Measurements from ENCODE around the gene NR1H4.
"Not testable (repeated sequence)": the region's sequence is repeated elsewhere in the genome, so short reads cannot be mapped to it uniquely, and the experiment has no call there.

The NR1H4 gene

GRCh38 chr12:100473716-100474150, at the start of gene NR1H4:
TSS of gene NR1H4 (plus strand) at chr12:100473866. CDS start at chr12:100493324, 19,458 bp downstream.
- no peak for DNase-seq

GRCh38 chr12:100426145-100426544, 47.5 kb upstream of the NR1H4 start:
- DNase-seq = no peak

GRCh38 chr12:100427078-100427477, 46.6 kb upstream of the NR1H4 start:
- DNase-seq = no peak

GRCh38 chr12:100430251-100430650, 43.4 kb upstream of the NR1H4 start:
- not testable (repeated sequence) for DNase-seq

- DNase-seq = no peak
Measured at GRCh38 chr12:100433701-100434100, 40.0 kb upstream of the NR1H4 start.

DNA sequence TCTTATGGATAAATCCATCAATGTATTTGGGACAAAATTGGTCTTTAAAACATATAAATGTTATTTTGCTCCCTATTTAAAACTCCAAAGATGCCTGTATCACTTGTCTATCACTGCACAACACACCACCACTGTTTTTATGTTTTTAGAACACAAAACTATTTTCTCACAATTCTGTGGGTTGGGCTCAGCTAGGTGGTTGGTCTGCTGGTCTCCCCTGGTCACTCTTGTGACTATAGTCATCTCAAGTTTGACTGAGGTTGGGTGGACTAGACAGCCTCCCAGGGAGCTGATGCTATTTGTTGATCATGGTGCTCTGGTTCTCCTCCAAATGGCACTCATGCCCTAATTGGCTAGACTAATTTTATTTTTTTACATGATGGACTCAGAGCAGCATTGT, 39.5 kb upstream of the NR1H4 start:
- DNase-seq = no peak

GRCh38 chr12:100435957-100436356, 37.7 kb upstream of the NR1H4 start:
- DNase-seq = no peak

DNA sequence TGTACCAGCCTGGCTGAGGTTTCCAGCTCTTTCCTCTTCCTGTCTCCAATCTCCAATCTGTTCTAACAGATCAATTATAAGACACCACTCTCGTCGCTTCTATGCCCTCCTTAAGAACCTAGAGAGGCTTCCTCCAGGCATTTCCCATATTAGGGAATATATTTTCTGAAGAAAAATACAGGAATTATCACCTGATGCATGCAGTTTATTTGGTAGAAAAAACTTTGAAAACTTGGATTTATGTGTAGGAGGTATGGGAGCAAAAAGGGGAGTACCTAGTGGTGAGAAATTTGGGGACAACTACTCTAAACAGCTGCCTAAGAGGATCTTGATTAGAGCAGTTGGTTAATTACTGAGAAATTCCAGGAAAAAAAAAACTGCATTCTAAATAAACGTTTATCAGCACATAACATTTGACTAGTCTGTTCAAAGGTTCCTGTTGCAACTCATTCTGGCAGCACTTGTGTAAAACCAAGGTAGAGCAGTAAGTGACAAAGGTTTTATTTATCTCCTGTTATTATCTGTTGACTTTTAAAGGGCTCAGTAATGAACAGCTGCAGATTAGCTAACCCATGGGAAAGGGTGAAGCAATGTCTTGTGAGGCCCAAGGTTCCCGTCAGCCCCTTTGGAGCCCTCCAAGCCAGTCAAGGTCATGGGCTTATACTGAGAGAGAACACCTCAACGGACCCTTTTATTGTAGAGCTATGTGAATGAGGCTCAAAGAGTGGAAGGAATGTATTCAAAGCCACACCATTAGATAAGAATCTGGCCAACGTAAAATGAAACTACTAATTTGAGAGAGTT, 36.4 kb upstream of the NR1H4 start:
- DNase-seq = no peak

DNA sequence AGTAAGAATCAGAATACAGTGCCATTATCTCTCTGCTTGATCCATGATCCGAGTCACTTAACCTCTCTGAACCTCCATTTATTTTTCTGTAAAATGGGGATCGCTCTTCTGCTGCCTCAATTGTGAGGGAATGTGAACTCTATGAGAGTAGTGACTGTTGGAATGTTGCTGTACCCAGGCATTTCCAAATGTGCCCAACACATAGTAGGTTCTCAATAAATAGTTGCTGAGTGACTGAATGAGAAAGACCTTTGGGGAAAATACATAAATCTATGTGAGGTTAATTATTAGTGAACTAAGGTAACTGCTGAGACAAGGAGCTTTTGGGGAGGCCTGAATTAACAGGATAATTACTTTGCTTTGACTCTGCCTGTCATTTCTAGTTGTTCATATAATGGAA, 33.9 kb upstream of the NR1H4 start:
- no peak for DNase-seq

- DNase-seq = no peak
Measured at GRCh38 chr12:100442403-100442802, 31.3 kb upstream of the NR1H4 start.

- DNase-seq = no peak
Measured at GRCh38 chr12:100443434-100443833, 30.2 kb upstream of the NR1H4 start.

- no peak for DNase-seq
Measured at GRCh38 chr12:100445081-100445481, 28.6 kb upstream of the NR1H4 start.

DNA sequence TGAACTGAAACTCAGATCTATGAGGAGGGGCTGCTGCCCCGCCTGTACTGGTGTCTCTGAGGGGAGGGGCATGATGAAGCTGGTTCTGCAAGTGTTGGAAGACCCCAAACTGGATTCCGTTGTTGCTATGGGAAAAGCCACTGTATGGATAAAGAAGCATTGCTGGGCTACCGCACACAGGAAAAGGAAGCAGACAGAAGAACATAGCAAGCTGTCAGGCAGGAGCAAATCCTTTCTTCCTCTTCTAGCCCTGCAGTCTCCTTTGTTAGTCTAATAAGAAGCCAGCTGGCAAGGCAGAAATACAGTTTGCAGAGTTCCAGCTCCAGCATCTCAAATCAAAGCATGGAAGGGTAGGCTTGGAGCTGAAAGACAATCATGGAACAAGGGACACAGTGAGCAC, 26.3 kb upstream of the NR1H4 start:
- DNase-seq = no peak

DNA sequence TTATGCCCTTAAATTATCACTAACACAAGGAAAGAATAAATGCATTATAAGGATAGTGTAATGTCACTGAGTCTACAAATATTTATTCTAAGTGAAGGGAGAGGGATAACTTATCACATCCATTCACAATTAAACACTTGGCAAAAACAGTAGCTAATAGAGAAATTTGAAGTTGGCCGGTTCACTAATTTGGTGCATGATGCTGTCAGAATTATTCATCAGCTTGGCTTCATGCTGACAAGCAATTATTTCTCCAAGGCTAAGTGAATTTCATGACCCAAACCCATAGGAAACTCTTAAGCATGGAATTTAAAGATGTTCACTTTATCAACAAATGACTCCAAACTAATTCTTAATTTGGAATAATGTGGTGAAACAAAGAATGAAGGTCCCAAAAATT, 25.0 kb upstream of the NR1H4 start:
- DNase-seq = no peak

GRCh38 chr12:100450735-100451134, 22.9 kb upstream of the NR1H4 start:
- no peak for DNase-seq

GRCh38 chr12:100453951-100454350, 19.7 kb upstream of the NR1H4 start:
- DNase-seq = no peak

- DNase-seq = no peak
Measured at GRCh38 chr12:100455896-100456295, 17.8 kb upstream of the NR1H4 start.

DNA sequence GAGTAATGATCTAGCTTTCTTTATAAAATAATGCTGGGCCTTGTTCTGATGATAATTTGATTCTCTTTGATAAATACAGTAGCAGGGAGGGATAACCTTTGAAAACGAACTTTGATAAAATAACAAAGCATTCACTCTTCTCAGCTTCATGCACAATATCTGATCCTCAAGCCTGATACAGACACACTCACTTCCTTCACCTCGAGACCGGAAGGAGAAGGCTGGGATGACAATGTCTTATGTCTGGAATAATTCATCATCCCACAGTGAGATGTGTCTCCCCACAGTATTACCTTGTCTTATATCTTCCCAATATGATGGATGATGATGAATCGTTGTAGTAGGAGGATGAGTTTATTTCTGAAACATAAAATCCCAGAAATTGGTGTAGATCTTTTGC, 15.5 kb upstream of the NR1H4 start:
- no peak for DNase-seq

- DNase-seq = no peak
Measured at GRCh38 chr12:100460702-100461101, 13.0 kb upstream of the NR1H4 start.

DNA sequence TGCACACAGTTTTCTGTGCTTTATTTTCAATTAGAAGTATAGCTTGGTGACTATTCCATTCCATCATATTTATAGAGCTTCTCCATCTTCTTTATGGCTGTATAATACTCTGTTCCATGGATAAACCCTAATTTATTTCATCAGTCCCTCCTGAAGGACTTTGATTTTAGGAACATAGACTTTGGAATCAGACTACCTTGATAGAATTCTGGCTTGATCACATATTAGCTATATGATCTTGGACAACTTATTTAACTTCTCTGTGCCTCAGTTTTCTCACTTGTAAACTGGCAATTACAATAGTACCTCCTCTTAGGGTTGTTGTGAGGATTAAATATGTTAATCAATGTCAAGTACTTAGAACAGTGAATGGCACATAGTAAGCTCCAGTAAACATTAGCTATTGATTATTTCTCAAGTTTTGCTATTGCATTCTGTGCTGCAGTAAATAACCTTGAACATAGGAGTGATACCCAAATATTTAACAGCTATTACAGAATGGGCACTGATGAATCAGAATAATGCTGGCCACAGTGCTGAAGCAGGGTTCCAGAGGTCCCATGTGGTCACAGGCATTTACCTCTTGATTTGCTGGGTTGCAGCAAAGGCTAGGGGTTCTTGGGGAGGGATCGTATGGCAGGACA, 12.2 kb upstream of the NR1H4 start:
- DNase-seq = no peak

GRCh38 chr12:100463661-100464060, 10.0 kb upstream of the NR1H4 start:
- no peak for DNase-seq

GRCh38 chr12:100464529-100464928, 9.1 kb upstream of the NR1H4 start:
- no peak for DNase-seq

GRCh38 chr12:100468126-100468525, 5.5 kb upstream of the NR1H4 start:
- no peak for DNase-seq

DNA sequence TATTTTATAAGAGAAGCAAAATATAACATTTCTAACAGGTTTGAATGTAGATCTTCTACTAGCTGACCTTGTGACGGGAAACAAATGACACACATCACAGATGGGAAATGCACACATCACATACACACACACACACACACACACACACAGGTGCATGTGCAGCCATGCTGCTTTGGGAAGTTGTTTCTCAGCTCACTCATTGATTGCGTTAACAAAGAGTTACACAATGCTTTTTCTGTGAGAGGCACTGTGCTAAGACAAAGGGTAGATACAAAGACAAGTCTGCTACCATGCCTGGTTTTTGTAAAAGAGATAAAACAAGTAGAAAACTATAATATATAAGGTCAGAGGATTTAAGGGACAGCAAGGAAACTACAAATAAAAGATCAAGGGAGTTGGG, 1.3 kb upstream of the NR1H4 start:
- no peak for DNase-seq

Data from activated CD4-positive, CD25-positive, alpha-beta regulatory T cell treated with anti-CD3 and anti-CD28 coated beads, Interleukin-2, amount 50 U/mL, for 72 hours (primary cell).